DOHH2 (cell line): ENCODE data around the gene TBL2.
"Not testable (repeated sequence)": the region's sequence is repeated elsewhere in the genome, so short reads cannot be mapped to it uniquely, and the experiment has no call there.

Experiments used
- H3F3A ChIP-seq: fragments of 200-600 bp; sonication (generic), shearing (Covaris generic); 2 replicates; pipeline ENCODE4 v1.6.0; 2016; ENCODE audit warnings: antibody characterized with exemption, mild to moderate bottlenecking; ENCODE audit not compliant: control insufficient read depth, insufficient read depth
- H3K27ac ChIP-seq: fragments of 200-600 bp; sonication (generic); 2 replicates; pipeline ENCODE4 v1.5.1; 2014; ENCODE audit warnings: low read depth, mild to moderate bottlenecking, low read length, moderate library complexity
- H3K27me3 ChIP-seq: fragments of 200-600 bp; sonication (generic); 2 replicates; pipeline ENCODE4 v1.6.1; 2014; ENCODE audit warnings: mild to moderate bottlenecking, low read length, mixed read lengths; ENCODE audit not compliant: control insufficient read depth
- H3K36me3 ChIP-seq: fragments of 200-600 bp; sonication (generic); 2 replicates; pipeline ENCODE4 v1.6.1; 2014; ENCODE audit warnings: mild to moderate bottlenecking, low read length, moderate library complexity, mixed read lengths; ENCODE audit not compliant: control insufficient read depth
- H3K4me1 ChIP-seq: fragments of 200-600 bp; sonication (generic); 2 replicates; pipeline ENCODE4 v1.6.1; 2014; ENCODE audit warnings: mild to moderate bottlenecking, low read length, mixed read lengths; ENCODE audit not compliant: control insufficient read depth
- H3K4me2 ChIP-seq: fragments of 200-600 bp; sonication (generic); 2 replicates; pipeline ENCODE4 v1.6.0; 2014; ENCODE audit warnings: mild to moderate bottlenecking, low read length, moderate library complexity
- H3K4me3 ChIP-seq: fragments of 200-600 bp; sonication (generic); 2 replicates; pipeline ENCODE4 v1.5.1; 2014; ENCODE audit warnings: mild to moderate bottlenecking, low read length, mixed read lengths
- H3K79me2 ChIP-seq: fragments of 200-600 bp; sonication (generic); 2 replicates; pipeline ENCODE4 v1.6.1; 2014; ENCODE audit warnings: mild to moderate bottlenecking, low read length, mixed read lengths; ENCODE audit not compliant: control insufficient read depth
- H3K9me2 ChIP-seq: fragments of 200-600 bp; sonication (generic); replicated peaks from 2 replicates; pipeline ENCODE4 v1.6.1; 2014; ENCODE audit warnings: mild to moderate bottlenecking, low read length, mixed read lengths; ENCODE audit not compliant: control insufficient read depth
- H3K9me3 ChIP-seq: fragments of 200-600 bp; sonication (generic); 2 replicates; pipeline ENCODE4 v1.6.1; 2014; ENCODE audit warnings: antibody characterized with exemption, low read length, mixed read lengths; ENCODE audit not compliant: control insufficient read depth, insufficient read depth
- H4K20me1 ChIP-seq: fragments of 200-600 bp; sonication (generic); 2 replicates; pipeline ENCODE4 v1.6.0; 2014; ENCODE audit warnings: low read depth, mild to moderate bottlenecking, antibody characterized with exemption, low read length, moderate library complexity; ENCODE audit not compliant: control insufficient read depth, insufficient read depth
- EZH2phosphoT487 ChIP-seq: fragments of 200-600 bp; sonication (generic); IDR thresholded peaks from 2 replicates; pipeline ENCODE4 v1.6.1; 2017; ENCODE audit warnings: borderline replicate concordance, mild to moderate bottlenecking, antibody characterized with exemption, low read length, moderate library complexity, mixed read lengths
- TF ChIP-seq, protein P1 (sequence below): fragments of 200-600 bp; sonication (generic); IDR thresholded peaks from one replicate; pipeline ENCODE4 v1.5.1; 2014; ENCODE audit warnings: antibody characterized with exemption, mild to moderate bottlenecking, low read depth, low read length; ENCODE audit not compliant: poor library complexity, severe bottlenecking

The TBL2 gene

DNA sequence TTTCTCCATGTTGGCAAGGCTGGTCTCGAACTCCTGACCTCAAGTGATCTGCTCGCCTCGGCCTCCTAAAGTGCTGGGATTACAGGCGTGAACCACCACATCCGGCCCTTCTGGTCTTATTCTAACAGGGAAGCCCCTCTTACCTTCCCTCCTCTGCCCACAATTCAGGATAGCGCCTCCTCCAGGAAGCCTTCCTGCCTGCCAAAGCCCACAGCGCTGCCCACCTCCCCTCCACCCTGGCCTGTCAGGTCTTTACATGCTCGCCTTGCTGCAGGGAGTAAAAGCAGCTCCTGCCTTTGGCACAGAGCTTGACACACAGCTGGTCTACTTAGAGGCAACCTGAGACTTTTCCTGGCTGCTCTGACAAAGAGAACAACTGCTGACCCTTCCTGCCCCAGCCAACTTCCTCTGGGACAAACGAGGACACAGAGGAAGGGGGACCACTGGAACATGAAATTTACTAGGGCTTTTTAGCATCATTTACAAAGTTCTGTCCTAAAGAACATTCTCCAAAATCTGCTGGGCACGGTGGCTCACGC is 32.7 kb upstream of the TBL2 start:
- Histone ChIP-seq H4K20me1 (no peaks in the 10 kb centered on the region), H3K9me3 (no peaks in the 10 kb centered on the region), H3K4me3 (no peak overlapping the region), H3K9me2 (no peaks in the 10 kb centered on the region), H3F3A (no peaks in the 10 kb centered on the region), H3K4me2 (no peak overlapping the region), H3K27me3 (peaks cover 31% of the 10 kb centered on the region), H3K36me3 (no peaks in the 10 kb centered on the region), H3K27ac (no peak overlapping the region), H3K4me1 (no peaks in the 10 kb centered on the region), H3K79me2 (no peaks in the 10 kb centered on the region)
- TF ChIP-seq, protein P1, sequence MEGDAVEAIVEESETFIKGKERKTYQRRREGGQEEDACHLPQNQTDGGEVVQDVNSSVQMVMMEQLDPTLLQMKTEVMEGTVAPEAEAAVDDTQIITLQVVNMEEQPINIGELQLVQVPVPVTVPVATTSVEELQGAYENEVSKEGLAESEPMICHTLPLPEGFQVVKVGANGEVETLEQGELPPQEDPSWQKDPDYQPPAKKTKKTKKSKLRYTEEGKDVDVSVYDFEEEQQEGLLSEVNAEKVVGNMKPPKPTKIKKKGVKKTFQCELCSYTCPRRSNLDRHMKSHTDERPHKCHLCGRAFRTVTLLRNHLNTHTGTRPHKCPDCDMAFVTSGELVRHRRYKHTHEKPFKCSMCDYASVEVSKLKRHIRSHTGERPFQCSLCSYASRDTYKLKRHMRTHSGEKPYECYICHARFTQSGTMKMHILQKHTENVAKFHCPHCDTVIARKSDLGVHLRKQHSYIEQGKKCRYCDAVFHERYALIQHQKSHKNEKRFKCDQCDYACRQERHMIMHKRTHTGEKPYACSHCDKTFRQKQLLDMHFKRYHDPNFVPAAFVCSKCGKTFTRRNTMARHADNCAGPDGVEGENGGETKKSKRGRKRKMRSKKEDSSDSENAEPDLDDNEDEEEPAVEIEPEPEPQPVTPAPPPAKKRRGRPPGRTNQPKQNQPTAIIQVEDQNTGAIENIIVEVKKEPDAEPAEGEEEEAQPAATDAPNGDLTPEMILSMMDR: no peak

DNA sequence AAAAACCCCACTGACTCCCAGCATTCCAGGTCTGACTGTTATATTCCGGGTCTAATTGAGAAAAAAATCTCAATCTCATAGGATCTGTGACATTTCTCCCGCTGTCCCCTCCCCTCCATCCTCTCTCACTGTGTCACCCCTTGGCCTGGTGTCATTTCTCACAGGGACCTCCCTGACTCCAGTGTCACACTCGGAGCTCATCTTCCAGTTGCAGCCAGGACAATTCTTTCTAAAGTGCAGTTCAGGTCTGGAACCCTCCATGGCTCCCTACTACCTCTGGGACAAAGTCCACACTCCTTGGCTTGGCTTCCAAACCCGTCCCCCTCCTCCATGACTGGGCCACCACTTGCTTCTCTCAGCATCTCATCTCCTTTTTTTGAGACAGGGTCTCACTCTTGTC is 31.7 kb upstream of the TBL2 start:
- Histone ChIP-seq H3K79me2 (no peaks in the 10 kb centered on the region), H3K9me3 (no peaks in the 10 kb centered on the region), H3K4me3 (no peak overlapping the region), H3K36me3 (no peaks in the 10 kb centered on the region), H3K4me1 (no peaks in the 10 kb centered on the region), H3F3A (no peaks in the 10 kb centered on the region), H3K4me2 (no peak overlapping the region), H3K9me2 (no peaks in the 10 kb centered on the region), H3K27me3 (peaks cover 31% of the 10 kb centered on the region), H4K20me1 (no peaks in the 10 kb centered on the region), H3K27ac (no peak overlapping the region)
- TF ChIP-seq, protein P1: no peak
- no peak for TF ChIP-seq EZH2phosphoT487

DNA sequence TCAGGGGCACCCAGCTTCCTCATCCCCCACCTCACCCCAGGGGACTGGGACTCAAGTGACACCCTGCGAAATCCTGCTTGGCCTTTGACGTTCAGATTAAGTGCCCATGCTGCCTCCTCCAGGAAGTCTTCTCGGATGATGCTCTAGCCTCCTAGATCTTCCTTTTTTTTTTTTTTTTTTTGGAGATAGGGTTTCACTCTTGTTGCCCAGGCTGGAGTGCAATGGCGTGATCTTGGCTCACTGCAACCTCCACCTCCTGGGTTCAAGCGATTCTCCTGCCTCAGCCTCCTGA is 29.3 kb upstream of the TBL2 start:
- H3F3A ChIP-seq, H3K36me3 ChIP-seq, H3K27ac ChIP-seq, H3K4me2 ChIP-seq, H3K4me1 ChIP-seq, H4K20me1 ChIP-seq, H3K9me2 ChIP-seq, H3K79me2 ChIP-seq, H3K9me3 ChIP-seq, H3K4me3 ChIP-seq: not testable (repeated sequence)
- H3K27me3 ChIP-seq: peaks cover 12% of the 10 kb centered on the region

DNA sequence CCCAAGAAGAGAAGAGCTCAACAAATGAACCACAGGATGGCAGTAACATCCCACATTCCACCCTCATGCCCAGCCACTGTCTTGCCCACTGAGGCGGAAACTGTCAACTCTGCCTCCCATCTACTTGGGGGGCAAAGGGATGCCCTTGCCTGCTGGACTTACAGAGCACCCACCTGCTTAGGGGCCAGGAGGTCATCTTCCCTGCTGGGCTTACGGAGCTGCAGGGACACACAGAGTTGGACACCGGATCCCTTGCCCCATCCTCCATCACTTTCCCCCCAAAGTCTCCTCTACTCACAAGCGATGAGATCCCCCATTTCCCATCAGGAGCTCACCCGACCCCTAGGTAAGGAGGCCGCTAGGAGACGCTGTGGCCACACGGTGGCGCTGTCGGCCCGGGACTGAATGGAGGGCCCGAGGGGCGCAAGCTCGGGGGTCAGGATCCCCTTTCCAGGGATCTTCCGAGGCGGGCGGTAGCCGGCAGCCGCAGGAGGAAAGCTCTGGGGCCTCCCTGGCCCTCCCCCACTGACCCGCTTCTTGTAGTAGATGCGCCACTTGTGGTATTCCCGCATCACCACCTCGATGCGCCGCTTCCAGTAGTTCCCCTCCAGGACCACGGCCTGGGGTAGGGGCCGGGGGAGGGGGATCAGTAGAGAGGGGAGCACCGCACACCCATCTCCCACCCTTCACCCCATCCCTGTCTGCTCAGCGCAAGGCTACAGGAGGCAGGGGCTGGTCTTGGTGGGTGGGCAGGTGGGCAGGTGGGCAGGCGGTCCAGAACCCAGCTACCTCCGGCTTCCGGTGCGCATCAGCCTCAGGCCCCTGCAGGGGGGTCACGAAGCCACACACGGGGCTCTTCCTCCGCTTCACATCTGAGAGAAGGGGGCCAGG is 28.7 kb upstream of the TBL2 start:
- Histone ChIP-seq H3K4me3 (no peak overlapping the region), H3K9me2 (no peaks in the 10 kb centered on the region), H3K4me2 (no peak overlapping the region)

More for the DNA sequence above, 28.7 kb upstream of the TBL2 start:
- H3K4me1 ChIP-seq: no peaks in the 10 kb centered on the region
- TF ChIP-seq EZH2phosphoT487: no peak
- TF ChIP-seq, protein P1: peak; percentile 100
- H3K9me3 ChIP-seq: no peaks in the 10 kb centered on the region
- no peaks in the 10 kb centered on the region for H4K20me1 ChIP-seq
- no peaks in the 10 kb centered on the region for H3F3A ChIP-seq
- H3K27ac ChIP-seq: no peak overlapping the region
- no peaks in the 10 kb centered on the region for H3K79me2 ChIP-seq
- no peaks in the 10 kb centered on the region for H3K36me3 ChIP-seq
- H3K27me3 ChIP-seq: peaks cover 9% of the 10 kb centered on the region; the same call in 1 of the 2 replicates
